ENCODE measurements around the gene ARFGEF2. TPM values are rescaled to one million over a fixed set of nuclear protein-coding genes. Genes with fewer than 3 reads are reported as not detected.
A peak's percentile ranks its signal among the peaks of the same experiment; 100 is the strongest.

The ARFGEF2 gene
- total and polyA plus RNA-seq, 2 of the 4 experiments (the other 2 are of a cell fraction), result 10.3 to 39.1 TPM

DNA sequence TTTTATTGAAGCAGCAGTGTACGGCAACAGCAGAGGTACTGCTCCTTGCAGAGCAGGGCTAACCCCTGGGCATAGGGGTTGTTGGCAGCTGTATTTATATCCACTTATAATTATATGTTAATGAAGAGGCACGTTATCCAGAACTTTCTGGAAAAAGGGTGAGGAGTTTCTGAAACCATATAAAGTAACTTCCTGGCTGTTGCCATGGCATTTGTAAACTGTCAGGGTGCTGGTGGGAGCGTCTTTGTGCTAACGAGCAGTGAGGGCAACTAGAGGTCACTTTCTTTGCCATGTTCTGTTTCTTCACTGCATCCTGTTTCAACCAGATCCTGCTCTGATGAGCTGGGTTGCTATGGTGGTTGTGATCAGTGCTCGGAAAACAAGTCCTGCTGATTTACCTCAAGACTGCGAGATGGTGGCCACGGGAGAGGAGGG is 11.1 kb upstream of the ARFGEF2 start:
- H4K91ac ChIP-seq (ENCODE audit: insufficient read depth, low read depth, low read length), result no peak overlapping the region
- no peak overlapping the region for H2AK9ac ChIP-seq (replicated peaks; ENCODE audit: low read depth, low read length, poor library complexity)
- in situ Hi-C loops (cut with MboI; ENCODE audit: low sequenced_read_pairs), result loop anchor here (25.0 kb wide), 2 partner anchors 623 to 1248 kb away; no protein-coding TSS in a partner anchor
- no peak overlapping the region for H3K23ac ChIP-seq (ENCODE audit: low read depth, low read length)
- no peaks in the 10 kb centered on the region for H4K20me1 ChIP-seq (ENCODE audit: insufficient read depth, low read length)
- DNase-seq (no peak), ATAC-seq (ENCODE audit: low read depth) (peak; percentile 56; the same call in 1 of the 2 replicates)
- no CpG with 5 or more reads among the region's 7 CpGs for WGBS, 2 experiments (ENCODE audit: extremely low coverage in 2 of 2, insufficient read length in 1 of 2)
- intact Hi-C loops (cut with micrococcal nuclease), result no loop called here
- TF ChIP-seq, protein P1, sequence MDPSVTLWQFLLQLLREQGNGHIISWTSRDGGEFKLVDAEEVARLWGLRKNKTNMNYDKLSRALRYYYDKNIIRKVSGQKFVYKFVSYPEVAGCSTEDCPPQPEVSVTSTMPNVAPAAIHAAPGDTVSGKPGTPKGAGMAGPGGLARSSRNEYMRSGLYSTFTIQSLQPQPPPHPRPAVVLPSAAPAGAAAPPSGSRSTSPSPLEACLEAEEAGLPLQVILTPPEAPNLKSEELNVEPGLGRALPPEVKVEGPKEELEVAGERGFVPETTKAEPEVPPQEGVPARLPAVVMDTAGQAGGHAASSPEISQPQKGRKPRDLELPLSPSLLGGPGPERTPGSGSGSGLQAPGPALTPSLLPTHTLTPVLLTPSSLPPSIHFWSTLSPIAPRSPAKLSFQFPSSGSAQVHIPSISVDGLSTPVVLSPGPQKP (IDR thresholded peaks at IDR 0.05; ENCODE audit: borderline replicate concordance, low read depth, low read length), result no peak
- TF ChIP-seq CTCF (conservative IDR thresholded peaks at IDR 0.05; ENCODE audit: low read depth, low read length) (no peak), MXI1 (IDR thresholded peaks at IDR 0.05; ENCODE audit: borderline replicate concordance, low read depth, low read length) (no peak), CHD1 (IDR thresholded peaks at IDR 0.05; ENCODE audit: low read depth, low read length) (no peak)
- no peak overlapping the region for H3K9ac ChIP-seq (ENCODE audit: low read depth, low read length)
- no peak overlapping the region for H2BK120ac ChIP-seq (ENCODE audit: low read depth, low read length)
- no TSS peak for BruUV-seq (replicated peaks)
- ChIA-PET POLR2A (ENCODE audit: unreplicated experiment) (no interaction called here), CTCF (interaction anchor here (1.4 kb wide), 1 partner anchor 253 kb away, joined by 4 read pairs; no protein-coding TSS in a partner anchor)
- H2BK20ac ChIP-seq (ENCODE audit: low read depth, low read length), result no peak overlapping the region
- H3K9me1 ChIP-seq (ENCODE audit: insufficient read depth, low read length), result no peaks in the 10 kb centered on the region
- dilution Hi-C loops (cut with HindIII; ENCODE audit: low sequenced_read_pairs, unreplicated experiment), result no loop called here
- no peak overlapping the region for H3K4me3 ChIP-seq (ENCODE audit: insufficient read depth, low read depth, low read length)
- H4K5ac ChIP-seq (ENCODE audit: low read depth, low read length), result no peak overlapping the region
- no peaks in the 10 kb centered on the region for H3K79me1 ChIP-seq (ENCODE audit: low read depth in 1 of 2, low read length in 2 of 2)
- H3K27me3 ChIP-seq (ENCODE audit: control insufficient read depth, insufficient read depth, low read length), result peaks cover 2% of the 10 kb centered on the region
- peaks cover 9% of the 10 kb centered on the region for H3K9me3 ChIP-seq (ENCODE audit: control insufficient read depth, insufficient read depth, low read length)
- H3K36me3 ChIP-seq (ENCODE audit: control insufficient read depth, insufficient read depth, low read length), result no peaks in the 10 kb centered on the region
- no peak overlapping the region for H3K18ac ChIP-seq (ENCODE audit: low read depth, low read length)
- H2BK15ac ChIP-seq (ENCODE audit: low read depth, low read length), result no peak overlapping the region
- H4K8ac ChIP-seq (ENCODE audit: low read depth in 2 of 2, low read length in 2 of 2), result no peak overlapping the region
- no peak overlapping the region for H3K27ac ChIP-seq (ENCODE audit: insufficient read depth, low read length)
- H2AK5ac ChIP-seq (ENCODE audit: low read depth, low read length), result no peak overlapping the region
- no peak overlapping the region for H3K4ac ChIP-seq (ENCODE audit: low read depth, low read length)
- no peak overlapping the region for H3K56ac ChIP-seq (ENCODE audit: extremely low read depth, insufficient read depth, low read length)
- H3K4me1 ChIP-seq (ENCODE audit: control insufficient read depth, insufficient read depth, low read length), result no peaks in the 10 kb centered on the region
- H2AFZ ChIP-seq (replicated peaks; ENCODE audit: low read length, poor library complexity), result no peak overlapping the region
- H2BK5ac ChIP-seq (ENCODE audit: low read depth, low read length, poor library complexity, severe bottlenecking), result no peak overlapping the region
- no peak overlapping the region for H3K4me2 ChIP-seq (ENCODE audit: low read depth, low read length)
- H3K14ac ChIP-seq (replicated peaks; ENCODE audit: low read depth, low read length), result no peak overlapping the region

All from IMR-90 (cell line).